HS-27A (cell line): ENCODE data around the gene CSTB.

Experiments
- DNase-seq: peaks from one replicate; pipeline ENCODE4 v3.0.0-alpha.2; 2012; ENCODE audit warnings: low read depth, missing footprints

The CSTB gene

DNA sequence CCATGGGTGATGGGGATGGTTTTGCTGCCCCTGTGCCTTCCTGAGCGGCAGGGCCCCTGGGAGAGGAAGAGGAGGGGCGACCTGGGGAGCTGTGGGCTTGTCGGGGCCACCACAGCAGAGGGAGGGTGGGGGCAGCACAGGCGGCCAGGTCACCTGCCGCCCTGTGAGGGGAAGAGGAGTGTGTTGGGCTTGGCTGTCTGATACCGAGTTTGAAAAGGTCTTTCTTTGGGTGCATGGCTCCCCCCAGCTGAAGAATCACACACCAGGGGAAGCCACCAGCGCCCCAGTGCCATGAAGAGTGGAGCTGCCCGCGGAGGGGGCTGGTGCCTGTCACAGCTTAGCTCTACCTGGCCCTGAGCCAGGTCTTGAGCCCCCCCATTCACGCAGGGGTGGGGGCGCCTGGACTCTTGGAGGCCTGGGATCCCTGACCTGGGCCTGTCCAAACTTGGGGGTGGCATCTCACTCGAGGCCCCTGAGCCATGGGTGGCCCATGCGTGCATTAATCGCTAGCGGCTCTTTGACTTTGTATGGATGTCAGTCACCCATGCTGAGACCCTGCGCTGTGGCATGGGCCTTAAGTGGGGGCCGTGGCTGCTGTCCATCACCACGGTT lies 26.4 kb downstream of the CSTB start:
- no peak for DNase-seq

GRCh38 chr21:43748622-43749021 lies 27.5 kb downstream of the CSTB start:
- DNase-seq: no peak

DNA sequence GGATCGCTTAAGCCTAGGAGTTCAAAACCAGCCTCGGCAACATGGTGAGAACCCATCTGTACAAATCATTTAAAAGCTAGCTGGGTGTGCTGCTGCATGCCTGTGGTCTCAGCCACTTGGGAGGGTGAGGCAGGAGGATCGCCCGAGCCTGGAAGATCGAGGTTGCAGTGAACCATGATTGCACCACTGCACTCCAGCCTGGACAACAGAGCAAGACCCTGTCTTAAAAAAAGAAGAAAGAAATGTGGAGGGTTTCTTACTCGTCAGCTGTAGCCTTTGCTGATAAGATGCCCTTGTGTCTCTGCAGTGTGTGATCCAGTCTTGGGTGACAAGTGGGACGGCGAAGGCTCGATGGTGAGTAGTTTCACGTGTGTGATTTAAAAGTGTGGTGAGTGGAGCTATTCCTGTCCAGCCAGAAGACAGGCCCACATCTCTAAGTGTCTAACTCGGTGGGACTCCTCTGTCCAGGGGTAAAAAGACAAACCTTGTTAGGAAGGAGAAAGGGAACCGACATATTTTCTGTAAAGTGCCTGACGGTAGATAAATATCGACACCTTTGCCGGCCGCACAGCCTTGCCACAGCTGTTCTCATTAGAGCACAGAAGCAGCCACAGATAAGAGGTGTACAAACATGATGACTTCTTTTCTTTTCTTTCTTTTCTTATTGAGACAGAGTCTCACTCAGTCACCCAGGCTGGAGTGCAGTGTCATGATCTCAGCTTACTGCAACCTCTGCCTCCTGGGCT lies 30.2 kb downstream of the CSTB start:
- DNase-seq: no peak

DNA sequence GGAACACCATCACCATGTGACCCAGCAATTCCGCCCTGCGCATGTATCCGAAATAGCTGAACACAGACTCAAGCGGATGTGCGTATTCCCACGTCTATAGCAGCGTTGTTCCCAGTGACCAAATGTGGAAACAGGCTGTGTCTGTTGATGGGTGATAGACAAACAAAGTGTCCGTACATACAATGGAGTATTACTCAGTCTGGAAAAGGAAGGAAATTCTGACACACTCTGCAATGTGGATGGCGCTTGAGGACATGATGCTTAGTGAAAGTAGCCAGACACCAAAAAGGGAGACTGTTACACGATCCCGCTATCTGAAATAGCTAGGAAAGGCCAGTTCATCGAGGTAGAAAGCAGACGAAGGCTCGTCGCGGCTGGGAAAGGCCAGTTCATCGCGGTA lies 31.4 kb downstream of the CSTB start:
- no peak for DNase-seq

- no peak for DNase-seq
Observed at GRCh38 chr21:43743947-43744346, 32.2 kb downstream of the CSTB start.

DNA sequence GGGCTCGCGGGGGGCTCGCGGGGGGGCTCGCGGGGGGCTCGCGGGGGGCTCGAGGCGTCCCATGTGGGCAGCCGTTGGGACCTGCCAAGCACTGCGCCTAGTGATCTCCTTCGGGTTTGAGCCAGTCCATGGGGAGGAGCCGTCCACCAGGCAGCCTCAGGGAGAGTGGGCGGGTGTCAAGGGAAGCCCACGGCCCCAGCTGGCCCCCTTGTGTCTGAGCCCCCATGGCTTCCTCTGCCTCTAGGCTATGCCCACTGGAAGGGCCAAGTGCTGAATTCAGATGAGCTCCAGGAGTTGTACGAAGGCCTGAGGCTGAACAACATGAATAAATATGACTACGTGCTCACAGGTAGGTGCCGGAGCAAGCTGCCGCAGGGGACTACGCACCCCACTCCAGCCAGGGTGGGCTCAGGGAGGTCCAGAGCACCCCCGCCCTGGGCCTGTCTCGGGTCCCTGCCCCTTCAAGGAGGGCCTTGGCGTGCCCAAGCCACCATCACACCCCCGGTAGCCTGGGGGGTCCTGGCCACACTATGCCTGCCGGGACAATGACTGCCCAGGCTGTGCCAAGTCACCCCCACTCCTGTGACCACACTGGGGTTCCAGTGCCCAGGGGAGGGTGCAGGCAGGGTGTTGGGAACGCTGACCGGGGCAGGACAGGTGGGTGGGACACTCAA lies 34.5 kb downstream of the CSTB start:
- DNase-seq: no peak

DNA sequence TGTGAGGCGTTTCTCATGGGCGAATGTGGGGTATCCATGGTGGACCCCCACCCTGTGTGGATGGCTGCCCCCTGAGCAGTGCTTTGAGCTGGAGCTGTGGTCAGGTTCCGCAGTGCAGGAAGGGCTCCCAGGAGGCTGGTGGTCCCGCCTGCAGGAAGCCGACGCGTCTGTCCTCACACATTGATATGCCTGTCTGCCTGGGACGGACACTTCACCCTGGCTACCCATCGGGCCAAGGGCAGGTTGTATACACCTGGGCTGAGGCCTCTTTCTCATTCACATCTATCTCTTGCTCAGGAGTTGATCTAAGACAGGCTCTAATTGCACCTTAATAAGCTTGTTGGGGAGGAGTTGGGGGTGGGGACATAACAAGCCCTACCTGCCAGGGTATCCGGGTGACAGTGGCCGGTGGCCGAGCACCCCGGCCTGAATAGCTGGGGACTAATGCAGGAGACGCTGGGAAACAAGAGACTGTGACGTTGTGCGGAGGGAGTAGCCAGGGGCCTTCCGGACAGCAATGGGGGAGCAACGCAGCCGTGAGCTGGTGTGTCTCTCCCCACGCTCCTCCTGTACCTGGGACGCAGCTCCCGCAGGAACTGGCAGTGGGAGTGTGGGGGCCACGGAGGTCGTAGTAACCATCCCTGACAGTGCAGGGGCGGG lies 35.5 kb downstream of the CSTB start:
- no peak for DNase-seq

DNA sequence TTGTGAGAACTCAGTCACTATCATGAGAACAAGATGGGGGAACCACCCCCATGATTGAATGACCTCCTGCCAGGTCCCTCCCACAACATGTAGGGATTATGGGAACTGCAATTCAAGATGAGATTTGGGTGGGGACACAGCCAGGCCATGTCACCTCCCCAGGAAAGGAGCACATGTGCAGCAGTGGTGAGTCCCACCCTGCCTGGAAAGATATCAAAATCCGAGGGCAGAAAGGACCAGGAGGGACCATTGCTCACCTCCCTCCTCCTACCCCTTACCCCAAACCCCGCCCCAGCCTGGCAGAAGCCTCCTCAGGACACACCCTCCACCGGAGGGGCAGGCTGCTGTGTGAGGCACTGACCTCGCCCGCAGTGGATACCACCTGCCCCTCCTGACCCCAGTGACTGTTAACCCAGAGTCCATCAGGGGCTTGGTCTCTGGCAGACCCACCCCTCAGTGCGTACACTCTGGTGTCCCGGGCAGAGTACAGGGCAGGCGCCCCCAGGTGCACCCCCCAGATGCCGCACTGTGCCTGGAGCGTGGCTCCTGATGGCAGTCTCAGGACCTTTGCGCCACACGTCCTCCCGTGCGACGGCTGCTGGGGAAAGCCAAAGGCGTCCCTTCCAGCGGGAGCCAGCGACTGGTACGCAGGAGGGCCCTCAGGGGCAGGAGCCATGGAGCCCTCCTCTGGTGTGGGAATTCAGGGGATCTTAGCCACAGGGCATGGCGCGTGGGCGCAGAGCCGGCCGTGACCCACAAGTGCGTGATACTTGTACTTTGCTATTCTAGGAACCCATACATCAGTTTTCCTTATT lies 36.3 kb downstream of the CSTB start:
- DNase-seq: no peak

DNA sequence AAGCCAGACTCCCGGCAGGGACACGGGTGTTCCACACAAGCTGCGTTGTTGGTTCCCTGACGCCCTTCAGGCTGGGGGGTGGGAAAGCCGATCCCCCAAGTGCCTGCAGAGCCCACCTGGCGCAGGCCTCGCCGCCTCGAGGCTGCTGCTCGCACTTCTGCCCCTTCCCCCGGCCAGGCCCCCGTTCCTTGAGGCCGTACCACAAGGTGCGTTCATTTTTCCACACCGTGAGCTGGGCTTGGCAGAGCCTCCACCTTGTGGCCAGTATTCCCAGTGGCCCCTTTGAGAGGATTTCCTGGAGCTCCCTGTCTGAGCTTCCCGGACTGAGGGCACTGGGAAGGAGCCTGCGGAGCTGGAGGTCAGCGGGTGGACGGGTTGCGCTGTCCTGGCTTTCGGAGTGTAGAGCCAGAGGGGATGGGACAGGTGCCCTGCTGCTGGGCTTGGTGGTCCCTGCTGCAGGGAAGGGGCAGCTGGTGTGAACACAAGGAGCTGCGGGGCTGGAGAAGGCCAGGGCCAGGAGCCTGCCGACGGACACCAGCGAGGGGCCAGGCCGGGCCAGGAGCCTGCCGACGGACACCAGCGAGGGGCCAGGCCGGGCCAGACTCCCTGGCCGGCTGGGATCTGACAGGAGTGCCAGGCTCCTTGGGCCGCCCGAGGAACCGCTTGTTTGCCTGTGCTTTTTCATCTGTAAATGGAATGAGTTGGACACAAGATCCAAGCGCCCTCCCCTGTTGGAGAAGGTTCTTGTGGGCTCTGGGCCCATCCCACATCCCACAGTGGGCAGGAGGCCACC lies 38.8 kb downstream of the CSTB start:
- no peak for DNase-seq

GRCh38 chr21:43736224-43736883 lies 39.8 kb downstream of the CSTB start:
- DNase-seq: no peak

DNA sequence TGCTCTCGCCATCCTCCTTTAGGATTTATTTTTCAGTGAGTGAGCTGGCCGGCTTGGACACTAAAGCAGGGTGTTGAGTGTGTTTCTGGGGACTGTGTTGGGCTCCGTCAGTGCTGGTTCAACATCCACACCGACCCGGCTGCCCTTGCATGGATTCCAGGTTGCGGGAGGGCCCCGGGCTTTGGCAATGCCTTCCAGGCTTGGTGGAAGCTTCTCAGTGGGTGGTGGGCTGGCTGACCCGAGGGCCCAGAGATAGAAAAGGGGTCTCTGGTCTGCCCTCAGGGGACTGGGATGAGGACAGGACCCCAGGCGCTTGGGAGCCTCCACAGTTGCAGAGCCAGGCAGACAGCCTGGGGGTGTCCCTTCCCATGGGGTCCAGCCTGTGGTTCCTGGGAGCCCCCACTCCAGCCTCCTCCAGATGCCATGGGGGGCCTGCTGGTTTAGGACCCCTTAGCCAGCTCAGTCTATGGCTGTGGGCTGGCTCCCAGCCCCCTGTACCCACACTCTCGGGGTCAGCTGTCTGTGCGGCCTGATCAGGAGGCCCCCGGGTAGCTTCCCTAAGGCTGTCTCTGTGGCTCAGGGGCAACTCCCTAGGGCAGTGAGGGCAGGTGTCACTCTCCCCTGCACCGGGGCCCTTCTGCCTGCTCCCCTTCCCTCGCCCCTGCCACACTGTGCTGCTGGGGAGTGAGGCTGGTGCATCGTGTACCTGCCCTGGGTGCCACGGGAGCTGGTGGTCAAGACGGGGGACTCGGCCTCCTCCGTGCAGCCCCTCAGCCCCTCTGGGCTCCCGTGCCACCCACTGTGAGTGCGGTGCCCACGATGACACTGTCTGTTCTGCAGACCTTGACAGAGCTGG lies 40.6 kb downstream of the CSTB start:
- no peak for DNase-seq

DNA sequence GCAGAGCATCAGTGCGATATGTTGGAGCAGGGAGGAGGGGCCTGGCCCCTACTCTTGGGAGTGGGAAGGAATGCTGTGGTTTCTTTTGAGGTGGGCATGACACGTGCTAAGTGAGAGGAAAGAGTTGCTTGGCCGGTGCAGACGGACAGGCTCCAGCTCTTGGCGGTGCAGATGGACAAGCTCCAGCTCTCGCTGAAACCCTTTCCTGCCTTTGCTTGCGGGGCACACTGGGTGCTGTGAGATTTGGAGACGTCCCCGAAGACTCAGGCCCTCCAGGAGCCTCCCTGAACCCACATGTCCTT lies 41.2 kb downstream of the CSTB start:
- DNase-seq: no peak

- no peak for DNase-seq
Observed at GRCh38 chr21:43734131-43734927, 41.8 kb downstream of the CSTB start.

- no peak for DNase-seq
Observed at GRCh38 chr21:43733529-43734071, 42.5 kb downstream of the CSTB start.

DNA sequence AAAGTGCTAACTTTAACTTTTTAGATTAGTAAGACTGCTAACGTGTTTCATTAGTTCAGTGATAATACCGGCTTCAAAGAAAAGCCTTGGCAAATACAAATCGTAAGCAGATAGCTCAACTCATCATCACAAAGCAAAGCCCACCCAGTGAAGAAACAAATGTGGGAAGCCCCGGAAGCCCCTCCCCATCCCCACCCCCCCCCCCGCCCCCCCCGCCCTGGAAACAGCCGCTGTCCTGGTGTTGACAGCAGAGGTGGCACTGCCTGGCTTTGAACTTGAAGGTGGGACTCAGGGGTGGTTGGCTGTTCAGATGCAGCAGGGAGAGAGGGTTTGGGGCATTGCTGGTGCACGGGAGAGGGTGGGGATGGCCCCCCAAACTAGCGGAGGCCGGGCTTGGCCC lies 43.0 kb downstream of the CSTB start:
- no peak for DNase-seq

- DNase-seq: no peak
Observed at GRCh38 chr21:43731891-43732711, 44.0 kb downstream of the CSTB start.

GRCh38 chr21:43731476-43731875 lies 44.6 kb downstream of the CSTB start:
- no peak for DNase-seq
